ENCODE measurements around the gene MTX2.

GRCh38 chr2:176317199-176317598 lies 48.0 kb downstream of the MTX2 start:
- TF ChIP-seq EZH2 (IDR thresholded peaks at IDR 0.05; ENCODE audit: insufficient read depth, poor library complexity, severe bottlenecking) (no peak), EZH2phosphoT487 (IDR thresholded peaks at IDR 0.05; ENCODE audit: insufficient read depth, low read depth) (no peak)
